GM04504 (cell line): Measurements from ENCODE around the gene FAM13B.
"Not testable (repeated sequence)": the region's sequence is repeated elsewhere in the genome, so short reads cannot be mapped to it uniquely, and the experiment has no call there.

Experiments
- DNase-seq: peaks from one replicate; pipeline ENCODE4 v3.0.0-alpha.2; 2012; ENCODE audit warnings: low read depth

The FAM13B gene

DNA sequence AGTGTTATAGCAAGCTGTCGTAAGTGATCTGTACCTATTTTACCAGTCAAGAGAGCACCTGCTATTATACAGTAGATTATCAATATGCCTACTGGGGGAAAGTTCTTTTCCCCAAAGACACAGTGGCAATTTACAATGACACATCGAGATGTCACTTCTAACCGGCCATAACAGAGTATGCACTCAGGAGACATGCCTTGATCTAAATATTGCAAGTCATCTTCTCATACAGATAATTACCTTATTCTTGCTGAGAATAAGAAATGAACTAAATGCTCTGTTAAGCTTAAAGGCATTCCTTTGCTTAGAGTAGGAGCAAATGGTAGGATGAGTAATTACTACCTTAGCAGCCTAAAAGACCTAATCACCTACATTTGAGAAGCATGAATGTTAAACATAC, 72.1 kb downstream of the FAM13B start:
- no peak for DNase-seq

DNA sequence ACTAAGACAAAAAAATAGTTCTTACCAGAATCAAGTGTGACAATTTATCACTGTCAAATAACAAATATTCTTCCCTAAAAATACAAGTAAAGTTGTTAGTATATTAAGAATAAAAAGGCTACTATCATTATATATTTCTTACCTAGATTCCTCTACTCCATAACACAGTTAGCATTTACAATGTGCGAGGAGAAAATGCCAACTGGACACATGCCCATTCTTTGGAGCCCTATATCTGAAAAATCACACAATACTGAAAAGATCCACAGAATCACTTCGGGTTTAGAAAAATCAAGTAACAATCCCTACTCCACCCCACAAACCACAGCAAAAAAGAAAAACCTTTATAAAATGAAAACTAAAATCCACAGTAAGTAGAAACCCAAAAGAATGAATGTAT, 72.7 kb downstream of the FAM13B start:
- no peak for DNase-seq

GRCh38 chr5:137959488-137959887, 73.4 kb downstream of the FAM13B start:
- DNase-seq, result no peak

- no peak for DNase-seq
Measured at GRCh38 chr5:137957948-137958347, 74.9 kb downstream of the FAM13B start.

GRCh38 chr5:137954131-137954879, 78.6 kb downstream of the FAM13B start:
- peak; percentile 74 for DNase-seq

DNA sequence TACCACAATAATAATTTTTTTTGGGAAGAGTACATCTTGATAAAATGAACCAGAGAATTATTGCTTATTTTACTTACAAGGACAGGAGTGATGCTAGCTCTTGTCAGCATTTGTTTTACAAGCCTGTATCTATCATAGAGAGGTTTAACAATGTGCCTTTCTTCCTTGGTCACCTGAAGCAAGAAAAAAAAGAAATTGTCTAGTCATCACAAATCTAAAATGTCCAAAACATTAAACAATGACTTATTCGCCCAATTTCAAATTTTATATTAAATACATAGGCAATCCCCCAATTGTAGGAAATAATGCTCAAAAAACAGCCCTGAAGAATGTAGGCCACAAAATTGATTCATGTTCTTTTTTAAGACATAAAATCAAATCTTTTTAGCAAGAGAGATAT, 87.1 kb downstream of the FAM13B start:
- no peak for DNase-seq

DNA sequence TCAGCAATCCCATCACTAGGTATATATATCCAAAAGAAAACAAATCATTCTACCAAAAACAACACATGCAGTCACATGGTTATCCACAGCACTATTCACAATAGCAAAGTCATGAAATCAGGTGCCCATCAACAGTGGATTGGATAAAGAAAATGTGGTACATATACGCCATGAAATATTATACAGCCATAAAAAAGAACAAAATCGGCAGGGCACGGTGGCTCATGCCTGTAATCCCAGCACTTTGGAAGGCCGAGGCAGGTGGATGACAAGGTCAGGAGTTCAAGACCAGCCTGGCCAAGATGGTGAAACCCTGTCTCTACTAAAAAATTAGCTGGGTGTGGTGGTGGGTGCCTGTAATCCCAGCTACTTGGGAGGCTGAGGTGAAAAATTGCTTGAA, 88.6 kb downstream of the FAM13B start:
- not testable (repeated sequence) for DNase-seq

DNA sequence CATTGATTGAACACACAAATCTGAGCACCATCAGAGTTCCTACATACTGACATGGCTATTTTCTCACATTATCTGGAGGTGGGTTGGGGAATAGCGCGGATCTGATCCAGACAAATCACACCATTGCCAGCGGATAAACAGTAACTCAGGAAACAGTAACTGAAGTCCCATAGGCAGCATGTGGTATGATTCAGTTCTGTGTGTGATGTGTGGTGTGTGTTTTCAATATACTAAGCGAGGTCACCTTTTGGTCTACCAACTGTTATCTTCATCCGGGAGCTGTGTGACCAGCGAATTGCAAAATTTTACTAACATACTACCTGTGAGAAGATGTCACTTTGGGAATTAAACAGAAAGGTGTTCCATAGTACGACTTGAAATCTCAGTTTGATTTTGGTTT, 93.5 kb downstream of the FAM13B start:
- DNase-seq, result no peak

GRCh38 chr5:137938751-137939143, 94.1 kb downstream of the FAM13B start:
- no peak for DNase-seq

GRCh38 chr5:137937994-137938750, 94.7 kb downstream of the FAM13B start:
- no peak for DNase-seq

- DNase-seq, result no peak
Measured at GRCh38 chr5:137935694-137936093, 97.2 kb downstream of the FAM13B start.

DNA sequence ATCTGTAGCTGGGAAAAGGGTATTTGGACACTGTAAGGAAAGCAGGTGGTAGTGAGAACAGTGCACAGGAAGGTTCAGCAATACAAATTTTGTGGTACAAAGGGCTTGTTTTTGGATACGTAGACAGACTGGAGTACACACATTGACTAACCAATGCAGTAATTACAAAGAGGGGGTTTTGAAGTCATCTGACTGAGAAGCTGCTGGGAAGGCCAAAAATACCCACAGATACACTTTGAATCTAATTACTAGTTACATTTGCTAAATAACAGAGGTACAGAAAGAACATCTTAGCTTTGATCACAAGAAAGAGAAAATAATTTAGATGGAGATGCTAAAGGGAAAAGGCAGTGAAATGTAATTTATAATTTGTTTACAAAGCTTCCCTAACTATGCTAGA, 97.7 kb downstream of the FAM13B start:
- no peak for DNase-seq

DNA sequence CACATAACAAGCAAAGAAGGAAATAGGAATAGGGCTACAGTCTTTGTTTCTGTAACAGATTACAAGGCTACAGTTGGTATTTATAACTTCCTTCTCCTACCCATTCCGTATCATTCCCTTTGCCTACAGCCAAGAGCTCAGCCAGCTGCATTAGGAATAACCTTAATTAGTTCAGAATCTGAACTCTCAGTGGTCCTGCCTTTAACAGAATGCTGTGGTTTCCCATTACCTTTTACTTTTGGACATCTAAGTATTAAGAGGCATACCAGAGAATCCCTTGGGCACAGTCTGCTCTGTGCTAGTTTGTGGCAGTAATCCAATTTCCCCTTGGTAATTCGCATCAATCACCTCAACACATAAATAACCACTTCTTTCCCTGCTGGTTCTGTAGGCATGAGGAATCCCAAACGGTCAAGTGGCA, 99.4 kb downstream of the FAM13B start:
- peak; percentile 10 for DNase-seq

- DNase-seq, result no peak
Measured at GRCh38 chr5:137932800-137933199, 100.1 kb downstream of the FAM13B start.

- no peak for DNase-seq
Measured at GRCh38 chr5:137923856-137924255, 109.0 kb downstream of the FAM13B start.

DNA sequence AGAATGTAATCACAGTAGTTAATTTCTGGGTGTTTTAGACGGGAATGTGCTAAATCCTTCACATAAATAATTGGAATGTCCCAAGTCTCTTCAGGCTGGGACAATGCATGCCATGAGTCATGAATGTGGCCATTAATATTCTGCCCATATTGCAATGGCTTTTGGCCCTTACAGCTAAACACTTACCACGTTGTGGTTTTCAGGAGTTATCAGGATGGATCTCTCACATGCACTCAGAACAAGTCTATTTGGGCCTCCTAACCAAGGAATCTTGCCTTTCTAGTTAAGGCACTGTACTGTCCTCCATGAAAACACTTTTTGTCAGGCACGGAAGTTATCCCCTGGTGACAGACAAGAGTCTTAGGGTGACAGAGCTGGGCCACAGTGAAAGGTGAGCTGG, 110.9 kb downstream of the FAM13B start:
- DNase-seq, result peak; percentile 13

DNA sequence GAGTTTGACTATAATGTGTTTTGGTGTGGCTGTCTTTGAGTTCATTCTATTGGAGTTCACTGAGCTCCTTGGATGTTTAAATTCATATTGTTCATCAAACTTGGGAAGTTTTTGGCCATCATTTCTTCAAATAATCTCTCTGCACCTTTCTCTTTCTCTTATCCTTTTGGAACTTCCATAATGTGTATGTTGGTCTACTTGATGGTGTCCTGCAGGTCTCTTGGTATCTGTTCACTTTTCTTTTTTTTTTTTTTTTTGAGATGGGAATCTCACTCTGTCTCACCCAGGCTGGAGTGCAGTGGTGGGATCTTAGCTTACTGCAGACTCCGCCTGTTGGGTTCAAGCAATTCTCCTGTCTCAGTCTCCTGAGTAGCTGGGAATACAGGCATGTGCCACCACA, 116.0 kb downstream of the FAM13B start:
- DNase-seq, result no peak

DNA sequence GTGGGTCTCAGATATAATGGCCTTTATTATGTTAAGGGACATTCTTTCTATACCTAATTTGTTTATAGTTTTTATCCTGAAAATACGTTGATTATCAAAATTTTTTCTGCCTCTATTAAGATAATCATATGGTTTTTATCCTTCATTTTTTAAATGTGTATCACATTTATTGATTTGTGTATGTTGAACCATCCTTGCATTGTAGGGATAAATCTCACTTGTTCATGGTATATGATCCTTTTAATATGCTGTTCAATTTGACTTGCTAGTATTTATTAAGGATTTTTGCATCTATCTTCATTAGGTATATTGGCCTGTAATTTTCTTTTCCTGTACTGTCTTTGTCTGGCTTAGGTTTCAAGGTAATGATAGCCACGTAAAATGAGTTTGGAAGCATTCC, 118.1 kb downstream of the FAM13B start:
- no peak for DNase-seq

- no peak for DNase-seq
Measured at GRCh38 chr5:137902408-137903133, 130.3 kb downstream of the FAM13B start.

DNA sequence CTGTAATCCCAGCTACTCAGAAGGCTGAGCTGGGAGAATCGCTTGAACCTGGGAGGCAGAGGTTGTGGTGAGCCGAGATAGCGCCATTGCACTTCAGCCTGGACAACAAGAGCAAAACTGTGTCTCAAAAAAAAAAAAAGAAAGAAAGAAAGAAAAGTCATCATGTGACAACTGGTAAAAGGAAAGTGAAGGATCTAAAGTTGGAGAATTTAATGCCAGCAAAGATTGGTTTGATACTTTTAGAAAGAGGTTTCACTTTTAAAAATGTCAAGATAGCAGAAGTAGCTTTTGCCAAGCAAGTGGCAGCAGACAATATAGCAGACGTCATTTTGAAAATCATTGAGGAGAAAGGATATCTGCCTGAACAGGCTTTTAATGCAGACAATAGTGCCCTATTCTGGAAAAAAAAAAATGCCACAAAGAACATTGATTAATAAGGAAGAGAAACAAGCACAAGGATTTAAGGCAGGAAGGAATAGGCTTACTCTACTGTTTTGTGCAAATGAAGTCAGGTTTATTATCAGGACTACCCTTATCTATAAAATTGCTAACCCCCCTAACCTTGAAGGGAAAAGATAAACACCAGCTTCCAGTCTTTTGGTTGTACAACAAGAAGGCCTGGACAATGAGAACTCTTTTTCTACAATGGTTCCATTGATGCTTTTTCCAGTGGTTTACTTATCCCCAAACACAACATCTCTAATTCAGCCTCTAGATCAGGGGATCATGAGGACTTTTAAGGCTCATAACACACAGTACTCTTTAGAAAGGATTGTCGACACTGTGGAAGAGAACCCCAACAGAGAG, 131.7 kb downstream of the FAM13B start:
- DNase-seq, result no peak

GRCh38 chr5:137899493-137899892, 133.4 kb downstream of the FAM13B start:
- DNase-seq, result no peak

DNA sequence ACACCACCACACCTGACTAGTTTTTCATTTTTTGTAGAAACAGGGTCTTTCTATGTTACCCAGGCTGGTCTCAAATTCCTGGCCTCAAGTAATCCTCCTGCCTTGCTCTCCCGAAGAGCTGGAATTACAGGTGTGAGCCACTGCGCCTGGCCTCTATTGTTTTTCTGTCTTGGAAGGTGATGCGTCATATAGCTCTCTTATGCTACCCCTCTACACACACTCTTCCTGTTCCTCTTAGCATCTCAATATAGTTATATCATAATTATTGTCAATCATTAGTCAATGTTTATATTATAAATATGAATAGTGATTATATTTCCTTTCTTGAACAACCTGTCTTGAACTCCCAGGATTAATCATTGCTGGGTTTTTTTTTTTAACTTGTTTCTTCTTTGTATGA, 136.3 kb downstream of the FAM13B start:
- DNase-seq, result no peak
